Uterus (tissue), 4 donors: ENCODE measurements around the gene TRMT61B. TPM values are rescaled to one million over a fixed set of nuclear protein-coding genes. Genes with fewer than 3 reads are reported as not detected.
A peak's percentile ranks its signal among the peaks of the same experiment; 100 is the strongest.

Experiments
- DNase-seq, 2 donors: peaks; one replicate each; pipeline ENCODE4 v3.0.0-alpha.2; 2019 to 2020
- H3K27ac ChIP-seq, 2 donors: fragments of 200-600 bp; sonication (generic); 1 replicate in 1 of 2; 2 replicates in 1 of 2; pipeline ENCODE4 v1.5.1; 2016 to 2018
- H3K27me3 ChIP-seq, 2 donors: fragments of 200-600 bp; sonication (generic); one replicate each; pipeline ENCODE4 v1.5.1; 2018 to 2019; ENCODE audit warnings: control low read depth in 1 of 2
- H3K36me3 ChIP-seq, 2 donors: fragments of 200-600 bp; sonication (generic); one replicate each; pipeline ENCODE4 v1.5.1; 2019; ENCODE audit warnings: control low read depth in 1 of 2
- H3K4me1 ChIP-seq, 2 donors: fragments of 200-600 bp; sonication (generic); one replicate each; pipeline ENCODE4 v1.5.1; 2018 to 2019; ENCODE audit warnings: control low read depth in 1 of 2
- H3K4me3 ChIP-seq, 2 donors: fragments of 200-600 bp; sonication (generic); 1 replicate in 1 of 2; 2 replicates in 1 of 2; pipeline ENCODE4 v1.5.1; 2018 to 2019; ENCODE audit warnings: mild to moderate bottlenecking in 1 of 2
- H3K9me3 ChIP-seq, 2 donors: fragments of 200-600 bp; sonication (generic); one replicate each; pipeline ENCODE4 v1.5.1; 2019; ENCODE audit warnings: control low read depth in 1 of 2
- CTCF ChIP-seq, 4 experiments: fragments of 200-600 bp in 2 of 4; fragments of 450-650 bp in 2 of 4; sonication (generic) in 2 of 4; IDR thresholded peaks; one replicate each; pipeline ENCODE4 v1.5.1; 2016 to 2019; ENCODE audit warnings: antibody characterized with exemption in 4 of 4, mild to moderate bottlenecking in 2 of 4, moderate library complexity in 1 of 4
- POLR2A ChIP-seq, 2 donors: fragments of 450-650 bp; IDR thresholded peaks; one replicate each; pipeline ENCODE4 v1.6.1; 2016; ENCODE audit warnings: antibody characterized with exemption in 2 of 2, mild to moderate bottlenecking in 1 of 2, moderate library complexity in 1 of 2
- intact Hi-C: fragments of 100-400 bp; cut with DNase I; formaldehyde crosslinking; loops from one replicate; pipeline ENCODE4 v1.15.1; 2023; ENCODE audit warnings: low total_unique reads
- total RNA-seq, 4 donors: library from RNA; depleted of rRNA in 3 of 4; stranded (reverse); fragments of >200 nt in 3 of 4; gene quantifications; one replicate each; pipeline versions ENCODE4 v1.1.0 to v1.2.4, GENCODE V29; 2014 to 2023
- donor health status: DM: yes; HTN: yes; CAD: no.

The TRMT61B gene
- total RNA-seq, 4 donors from 2014 or later, result 14.1 to 25.6 (median 22.5) TPM

- TF ChIP-seq CTCF (IDR thresholded peaks at IDR 0.05) (no peak), POLR2A (IDR thresholded peaks at IDR 0.05) (no peak)
- H3K4me1 ChIP-seq, result peaks cover 0 to 7% of the 10 kb centered on the region in 2 donors
These were observed 31.7 kb upstream of the TRMT61B start for GRCh38 chr2:28901841-28902240.

GRCh38 chr2:28901202-28901601, 31.1 kb upstream of the TRMT61B start:
- Histone ChIP-seq H3K4me3 (no peak overlapping the region), H3K27ac (no peak overlapping the region), H3K36me3 (no peaks in the 10 kb centered on the region), H3K4me1 (peaks cover 0 to 7% of the 10 kb centered on the region in 2 donors), H3K27me3 (no peaks in the 10 kb centered on the region), H3K9me3 (no peaks in the 10 kb centered on the region)
- intact Hi-C loops, result no loop called here
- TF ChIP-seq CTCF (IDR thresholded peaks at IDR 0.05) (no peak), POLR2A (IDR thresholded peaks at IDR 0.05) (no peak)
- no peak for DNase-seq

More at GRCh38 chr2:28901841-28902240, 31.7 kb upstream of the TRMT61B start:
- no peak for DNase-seq
- no peak overlapping the region for H3K4me3 ChIP-seq
- no peaks in the 10 kb centered on the region for H3K27me3 ChIP-seq
- H3K27ac ChIP-seq, result no peak overlapping the region
- no peaks in the 10 kb centered on the region for H3K36me3 ChIP-seq
- H3K9me3 ChIP-seq, result no peaks in the 10 kb centered on the region
- intact Hi-C loops, result no loop called here

GRCh38 chr2:28898048-28898447, 27.9 kb upstream of the TRMT61B start:
- DNase-seq, result no peak
- H3K4me3 ChIP-seq, result no peak overlapping the region
- H3K9me3 ChIP-seq, result no peaks in the 10 kb centered on the region
- H3K4me1 ChIP-seq, result peaks cover 0 to 7% of the 10 kb centered on the region in 2 donors
- intact Hi-C loops, result loop anchor here (10.0 kb wide), 1 partner anchor 333 kb away; no protein-coding TSS in a partner anchor
- no peak for TF ChIP-seq POLR2A (IDR thresholded peaks at IDR 0.05)
- TF ChIP-seq CTCF (IDR thresholded peaks at IDR 0.05), result no peak
- H3K27me3 ChIP-seq, result no peaks in the 10 kb centered on the region
- H3K27ac ChIP-seq, result no peak overlapping the region
- H3K36me3 ChIP-seq, result no peaks in the 10 kb centered on the region

GRCh38 chr2:28896906-28897305, 26.8 kb upstream of the TRMT61B start:
- Histone ChIP-seq H3K4me1 (peaks cover 0 to 7% of the 10 kb centered on the region in 2 donors), H3K4me3 (no peak overlapping the region), H3K36me3 (no peaks in the 10 kb centered on the region), H3K27ac (no peak overlapping the region), H3K9me3 (no peaks in the 10 kb centered on the region), H3K27me3 (no peaks in the 10 kb centered on the region)
- no peak for DNase-seq
- intact Hi-C loops, result loop anchor here (10.0 kb wide), 1 partner anchor 332 kb away; no protein-coding TSS in a partner anchor
- TF ChIP-seq POLR2A (IDR thresholded peaks at IDR 0.05) (no peak), CTCF (IDR thresholded peaks at IDR 0.05) (no peak)

GRCh38 chr2:28895189-28895893, 25.2 kb upstream of the TRMT61B start:
- H3K36me3 ChIP-seq, result no peaks in the 10 kb centered on the region
- peak overlapping the region; percentile 74 to 86 for H3K27ac ChIP-seq
- H3K4me3 ChIP-seq, result peak overlapping the region; percentile 71 to 99
- peak; percentile 28 to 34 for DNase-seq
- peaks cover 0 to 7% of the 10 kb centered on the region in 2 donors for H3K4me1 ChIP-seq
- H3K9me3 ChIP-seq, result no peaks in the 10 kb centered on the region
- intact Hi-C loops, result loop anchor here (10.0 kb wide), 1 partner anchor 331 kb away; no protein-coding TSS in a partner anchor
- TF ChIP-seq CTCF (IDR thresholded peaks at IDR 0.05) (no peak), POLR2A (IDR thresholded peaks at IDR 0.05) (no peak)
- H3K27me3 ChIP-seq, result no peaks in the 10 kb centered on the region
